PC-3 (cell line): ENCODE data around the gene PADI4. TPM values are rescaled to one million over a fixed set of nuclear protein-coding genes. Genes with fewer than 3 reads are reported as not detected.

Experiments
- ATAC-seq: fragments of 200-7000 bp; cut with Tn5 transposase; 2 replicates; pipeline ENCODE4 v1.9.1; 2020; ENCODE audit warnings: mild to moderate bottlenecking, moderate library complexity
- BruUV-seq: library from RNA; stranded (reverse); fragments of 400-500 nt; replicated peaks from 2 replicates; lab custom pipeline; 2021; lab: Mats Ljungman, UMichigan
- CTCF ChIA-PET: fragments of 300-600 bp; sonication (Branson Sonifier 250); formaldehyde crosslinking; loops from one replicate; lab custom pipeline; 2022; ENCODE audit warnings: antibody characterized with exemption; lab: Charles Lee
- POLR2A ChIA-PET: fragments of 300-600 bp; sonication (Branson Sonifier 250); formaldehyde crosslinking; loops from one replicate; lab custom pipeline; 2022; ENCODE audit warnings: antibody characterized with exemption; ENCODE audit not compliant: unreplicated experiment; lab: Charles Lee
- DNase-seq: peaks from one replicate; pipeline ENCODE4 v3.0.0-alpha.2; 2015
- H2AFZ ChIP-seq: fragments of 300-600 bp; sonication (generic); 2 replicates; pipeline ENCODE4 v1.6.0; 2016; ENCODE audit warnings: antibody characterized with exemption, low read length
- H3F3A ChIP-seq: fragments of 300-600 bp; sonication (generic); one replicate; pipeline ENCODE4 v1.6.0; 2017; ENCODE audit warnings: antibody characterized with exemption, low read length, control low read depth, mild to moderate bottlenecking; ENCODE audit not compliant: unreplicated experiment
- H3K27ac ChIP-seq: fragments of 300-600 bp; sonication (generic); 2 replicates; pipeline ENCODE4 v1.5.1; 2016; ENCODE audit warnings: mild to moderate bottlenecking, low read length
- H3K27me3 ChIP-seq: fragments of 300-600 bp; sonication (generic); 2 replicates; pipeline ENCODE4 v1.6.1; 2016; ENCODE audit warnings: low read length, mixed read lengths
- H3K36me3 ChIP-seq: fragments of 300-600 bp; sonication (generic); 2 replicates; pipeline ENCODE4 v1.6.1; 2016; ENCODE audit warnings: low read depth, mixed run types, low read length, mixed read lengths
- H3K4me1 ChIP-seq: fragments of 300-600 bp; sonication (generic); 2 replicates; pipeline ENCODE4 v1.5.1; 2016; ENCODE audit warnings: low read length; ENCODE audit not compliant: insufficient read depth
- H3K4me2 ChIP-seq: fragments of 300-600 bp; sonication (generic); 2 replicates; pipeline ENCODE4 v1.6.0; 2016; ENCODE audit warnings: low read length
- H3K4me3 ChIP-seq: fragments of 300-600 bp; sonication (generic); 2 replicates; pipeline ENCODE4 v1.5.1; 2016; ENCODE audit warnings: mild to moderate bottlenecking, low read length, mixed read lengths
- H3K79me2 ChIP-seq: fragments of 300-600 bp; sonication (generic); 2 replicates; pipeline ENCODE4 v1.6.1; 2017; ENCODE audit warnings: low read length, mixed read lengths
- H3K9ac ChIP-seq: fragments of 300-600 bp; sonication (generic); 2 replicates; pipeline ENCODE4 v1.6.0; 2016; ENCODE audit warnings: mild to moderate bottlenecking, low read length
- H3K9me2 ChIP-seq: fragments of 300-600 bp; sonication (generic); replicated peaks from 2 replicates; pipeline ENCODE4 v1.6.1; 2016; ENCODE audit warnings: mixed run types, low read length, mixed read lengths
- H3K9me3 ChIP-seq: fragments of 300-600 bp; sonication (generic); 2 replicates; pipeline ENCODE4 v1.6.1; 2016; ENCODE audit warnings: low read length, mixed read lengths
- H4K20me1 ChIP-seq: fragments of 300-600 bp; sonication (generic); 2 replicates; pipeline ENCODE4 v1.6.1; 2016; ENCODE audit warnings: low read length, mixed read lengths
- CTCF ChIP-seq: fragments of 300-600 bp; sonication (generic); conservative IDR thresholded peaks from 2 replicates; pipeline ENCODE4 v1.5.1; 2017; ENCODE audit warnings: antibody characterized with exemption, low read depth, mild to moderate bottlenecking, low read length
- EZH2 ChIP-seq: fragments of 300-600 bp; sonication (generic); IDR thresholded peaks from one replicate; pipeline ENCODE4 v1.6.1; 2017; ENCODE audit warnings: antibody characterized with exemption, mild to moderate bottlenecking, low read length; ENCODE audit not compliant: unreplicated experiment
- EZH2phosphoT487 ChIP-seq: fragments of 300-600 bp; sonication (generic); IDR thresholded peaks from 2 replicates; pipeline ENCODE4 v1.6.1; 2018; ENCODE audit warnings: mild to moderate bottlenecking, antibody characterized with exemption, low read length, borderline replicate concordance
- intact Hi-C: fragments of 100-400 bp; cut with micrococcal nuclease; formaldehyde crosslinking; loops from 2 replicates; pipeline ENCODE4 v1.9.0; 2023
- total RNA-seq: library from RNA; depleted of rRNA; stranded (reverse); fragments of >200 nt; gene quantifications from 2 replicates; pipeline ENCODE4 v1.2.3, GENCODE V29; 2014

The PADI4 gene
- total RNA-seq, 1 experiment from 2014 or later: 0.04 TPM

GRCh38 chr1:17310068-17310640, 2.2 kb downstream of the PADI4 start:
- TF ChIP-seq EZH2: no peak
- TF ChIP-seq EZH2phosphoT487: no peak
- TF ChIP-seq CTCF: no peak
- H3K9ac ChIP-seq: no peak overlapping the region
- no peaks in the 10 kb centered on the region for H3K27me3 ChIP-seq
- CTCF ChIA-PET: no interaction called here
- no peak overlapping the region for H3K4me3 ChIP-seq
- H3K79me2 ChIP-seq: no peaks in the 10 kb centered on the region
- H3F3A ChIP-seq: no peaks in the 10 kb centered on the region
- intact Hi-C loops: no loop called here
- no peak overlapping the region for H3K4me2 ChIP-seq
- DNase-seq: no peak
- no peak overlapping the region for H3K27ac ChIP-seq
- ATAC-seq: no peak
- H3K36me3 ChIP-seq: no peaks in the 10 kb centered on the region
- POLR2A ChIA-PET: no interaction called here
- no peak overlapping the region for H2AFZ ChIP-seq
- BruUV-seq: no TSS peak
- H3K4me1 ChIP-seq: peaks cover 12% of the 10 kb centered on the region
- no peaks in the 10 kb centered on the region for H3K9me3 ChIP-seq
- H3K9me2 ChIP-seq: no peaks in the 10 kb centered on the region
- H4K20me1 ChIP-seq: no peaks in the 10 kb centered on the region

GRCh38 chr1:17313530-17314309, 5.7 kb downstream of the PADI4 start:
- intact Hi-C loops: no loop called here
- no TSS peak for BruUV-seq
- CTCF ChIA-PET: no interaction called here
- no peak for TF ChIP-seq CTCF
- TF ChIP-seq EZH2: no peak
- no peak for TF ChIP-seq EZH2phosphoT487
- Histone ChIP-seq H3K36me3 (no peaks in the 10 kb centered on the region), H3K4me1 (no peaks in the 10 kb centered on the region), H3F3A (no peaks in the 10 kb centered on the region), H3K4me3 (no peak overlapping the region), H3K4me2 (no peak overlapping the region), H3K9me3 (no peaks in the 10 kb centered on the region), H3K79me2 (no peaks in the 10 kb centered on the region), H3K27ac (no peak overlapping the region), H4K20me1 (no peaks in the 10 kb centered on the region), H3K9me2 (no peaks in the 10 kb centered on the region), H3K9ac (no peak overlapping the region), H3K27me3 (no peaks in the 10 kb centered on the region), H2AFZ (no peak overlapping the region)
- POLR2A ChIA-PET: no interaction called here
- DNase-seq (no peak), ATAC-seq (no peak)

GRCh38 chr1:17314491-17314971, 6.5 kb downstream of the PADI4 start:
- H3K36me3 ChIP-seq: no peaks in the 10 kb centered on the region
- no peak overlapping the region for H3K27ac ChIP-seq
- ChIA-PET POLR2A (no interaction called here), CTCF (no interaction called here)
- no peaks in the 10 kb centered on the region for H3K79me2 ChIP-seq
- DNase-seq (no peak), ATAC-seq (no peak)
- intact Hi-C loops: no loop called here
- H3K27me3 ChIP-seq: no peaks in the 10 kb centered on the region
- no peak overlapping the region for H2AFZ ChIP-seq
- no peaks in the 10 kb centered on the region for H4K20me1 ChIP-seq
- H3K9ac ChIP-seq: no peak overlapping the region
- H3K4me3 ChIP-seq: no peak overlapping the region
- no peaks in the 10 kb centered on the region for H3K4me1 ChIP-seq
- no peaks in the 10 kb centered on the region for H3K9me3 ChIP-seq
- TF ChIP-seq EZH2: no peak
- no TSS peak for BruUV-seq
- no peaks in the 10 kb centered on the region for H3K9me2 ChIP-seq
- H3K4me2 ChIP-seq: no peak overlapping the region
- H3F3A ChIP-seq: no peaks in the 10 kb centered on the region
